Measurements from ENCODE around the gene BRMS1L.
"Not testable (repeated sequence)": the region's sequence is repeated elsewhere in the genome, so short reads cannot be mapped to it uniquely, and the experiment has no call there.

The BRMS1L gene

GRCh38 chr14:35842245-35842644 lies 16.1 kb downstream of the BRMS1L start:
- not testable (repeated sequence) for H3K4me1 Mint-ChIP-seq

GRCh38 chr14:35844494-35844893 lies 18.4 kb downstream of the BRMS1L start:
- Mint-ChIP-seq H3K27me3 (no peaks in the 10 kb centered on the region), H3K4me3 (no peak overlapping the region), H3K9me3 (peaks cover 26 to 36% of the 10 kb centered on the region in 2 donors), H3K4me1 (no peaks in the 10 kb centered on the region), H3K27ac (no peak overlapping the region)
- DNase-seq (no peak), ATAC-seq (no peak)

More at GRCh38 chr14:35842245-35842644, 16.1 kb downstream of the BRMS1L start:
- not testable (repeated sequence) for DNase-seq, H3K27ac Mint-ChIP-seq, ATAC-seq, H3K27me3 Mint-ChIP-seq, H3K4me3 Mint-ChIP-seq
- peaks cover 26 to 42% of the 10 kb centered on the region in 2 donors for H3K9me3 Mint-ChIP-seq

- Mint-ChIP-seq H3K4me3 (no peak overlapping the region), H3K27ac (no peak overlapping the region), H3K4me1 (no peaks in the 10 kb centered on the region), H3K27me3 (no peaks in the 10 kb centered on the region), H3K9me3 (peaks cover 5 to 8% of the 10 kb centered on the region in 2 donors)
- ATAC-seq (no peak), DNase-seq (no peak)
These were observed 21.5 kb downstream of the BRMS1L start for GRCh38 chr14:35847636-35848035.

- Mint-ChIP-seq H3K9me3 (peaks cover 0 to 4% of the 10 kb centered on the region in 2 donors), H3K4me1 (no peaks in the 10 kb centered on the region), H3K27me3 (no peaks in the 10 kb centered on the region), H3K4me3 (no peak overlapping the region), H3K27ac (no peak overlapping the region)
- ATAC-seq (no peak), DNase-seq (no peak)
These were observed 23.0 kb downstream of the BRMS1L start for GRCh38 chr14:35849122-35849521.

GRCh38 chr14:35851823-35852222 lies 25.7 kb downstream of the BRMS1L start:
- no peak for DNase-seq
- ATAC-seq, result no peak
- no peak overlapping the region for H3K27ac Mint-ChIP-seq
- H3K4me3 Mint-ChIP-seq, result no peak overlapping the region
- peaks cover 6% of the 10 kb centered on the region for H3K4me1 Mint-ChIP-seq
- peaks cover 0 to 4% of the 10 kb centered on the region in 2 donors for H3K9me3 Mint-ChIP-seq
- no peaks in the 10 kb centered on the region for H3K27me3 Mint-ChIP-seq

- ATAC-seq (no peak), DNase-seq (no peak)
- Mint-ChIP-seq H3K27me3 (no peaks in the 10 kb centered on the region), H3K9me3 (peaks cover 0 to 4% of the 10 kb centered on the region in 2 donors), H3K4me3 (no peak overlapping the region), H3K4me1 (peaks cover 6% of the 10 kb centered on the region), H3K27ac (no peak overlapping the region)
These were observed 27.1 kb downstream of the BRMS1L start for GRCh38 chr14:35853225-35853624.

- Mint-ChIP-seq H3K4me3 (no peak overlapping the region), H3K27me3 (no peaks in the 10 kb centered on the region), H3K9me3 (peaks cover 0 to 4% of the 10 kb centered on the region in 2 donors), H3K4me1 (peaks cover 6% of the 10 kb centered on the region), H3K27ac (no peak overlapping the region)
- DNase-seq (no peak), ATAC-seq (no peak)
These were observed 28.6 kb downstream of the BRMS1L start for GRCh38 chr14:35854696-35855270.

- no peaks in the 10 kb centered on the region for H3K27me3 Mint-ChIP-seq
- H3K9me3 Mint-ChIP-seq, result peaks cover 0 to 4% of the 10 kb centered on the region in 2 donors
- peaks cover 6% of the 10 kb centered on the region for H3K4me1 Mint-ChIP-seq
- H3K27ac Mint-ChIP-seq, result peak overlapping the region in 1 of 2 donors; percentile 28
- H3K4me3 Mint-ChIP-seq, result no peak overlapping the region
- DNase-seq (no peak), ATAC-seq (no peak)
These were observed 29.8 kb downstream of the BRMS1L start for GRCh38 chr14:35855876-35856481.

GRCh38 chr14:35858521-35859209 lies 32.5 kb downstream of the BRMS1L start:
- no peaks in the 10 kb centered on the region for H3K9me3 Mint-ChIP-seq
- H3K27me3 Mint-ChIP-seq, result no peaks in the 10 kb centered on the region
- H3K4me3 Mint-ChIP-seq, result no peak overlapping the region
- H3K27ac Mint-ChIP-seq, result peak overlapping the region in 1 of 2 donors; percentile 41
- DNase-seq, result no peak
- H3K4me1 Mint-ChIP-seq, result peaks cover 6% of the 10 kb centered on the region
- no peak for ATAC-seq

- DNase-seq, result no peak
- Mint-ChIP-seq H3K27ac (no peak overlapping the region), H3K27me3 (no peaks in the 10 kb centered on the region), H3K4me1 (no peaks in the 10 kb centered on the region), H3K4me3 (no peak overlapping the region), H3K9me3 (no peaks in the 10 kb centered on the region)
- ATAC-seq, result no peak
These were observed 35.2 kb downstream of the BRMS1L start for GRCh38 chr14:35861204-35861868.

- no peaks in the 10 kb centered on the region for H3K9me3 Mint-ChIP-seq
- ATAC-seq (no peak), DNase-seq (no peak)
- H3K27ac Mint-ChIP-seq, result peak overlapping the region in 1 of 2 donors; percentile 23
- no peaks in the 10 kb centered on the region for H3K4me1 Mint-ChIP-seq
- no peak overlapping the region for H3K4me3 Mint-ChIP-seq
- no peaks in the 10 kb centered on the region for H3K27me3 Mint-ChIP-seq
These were observed 39.6 kb downstream of the BRMS1L start for GRCh38 chr14:35865611-35866324.

GRCh38 chr14:35866595-35867279 lies 40.6 kb downstream of the BRMS1L start:
- DNase-seq (no peak), ATAC-seq (no peak)
- Mint-ChIP-seq H3K4me1 (no peaks in the 10 kb centered on the region), H3K9me3 (no peaks in the 10 kb centered on the region), H3K4me3 (no peak overlapping the region), H3K27me3 (no peaks in the 10 kb centered on the region), H3K27ac (no peak overlapping the region)

GRCh38 chr14:35867280-35867629 lies 41.1 kb downstream of the BRMS1L start:
- Mint-ChIP-seq H3K27me3 (no peaks in the 10 kb centered on the region), H3K9me3 (no peaks in the 10 kb centered on the region), H3K27ac (no peak overlapping the region), H3K4me1 (no peaks in the 10 kb centered on the region), H3K4me3 (no peak overlapping the region)
- no peak for ATAC-seq
- no peak for DNase-seq

GRCh38 chr14:35875296-35875695 lies 49.2 kb downstream of the BRMS1L start:
- Mint-ChIP-seq H3K4me3 (no peak overlapping the region), H3K4me1 (peaks cover 13% of the 10 kb centered on the region), H3K27me3 (no peaks in the 10 kb centered on the region), H3K9me3 (no peaks in the 10 kb centered on the region), H3K27ac (no peak overlapping the region)
- no peak for ATAC-seq
- no peak for DNase-seq

- no peak overlapping the region for H3K4me3 Mint-ChIP-seq
- ATAC-seq, result no peak
- H3K27me3 Mint-ChIP-seq, result no peaks in the 10 kb centered on the region
- H3K4me1 Mint-ChIP-seq, result peaks cover 13% of the 10 kb centered on the region
- H3K27ac Mint-ChIP-seq, result no peak overlapping the region
- no peaks in the 10 kb centered on the region for H3K9me3 Mint-ChIP-seq
- no peak for DNase-seq
These were observed 51.1 kb downstream of the BRMS1L start for GRCh38 chr14:35877276-35877675.

All from stimulated activated naive CD8-positive, alpha-beta T cell treated with anti-CD3 and anti-CD28 coated beads, Interleukin-15, amount 100 ng/mL, for 72 hours (primary cell).